H1 (cell line): Measurements from ENCODE around the gene PPP4R4. TPM values are rescaled to one million over a fixed set of nuclear protein-coding genes. Genes with fewer than 3 reads are reported as not detected.

Source experiments
- CTCF ChIA-PET: fragments of 300-600 bp; sonication (Branson Sonifier 250); formaldehyde crosslinking; loops from one replicate; lab custom pipeline; 2021; ENCODE audit not compliant: partially characterized antibody; lab: Charles Lee
- POLR2A ChIA-PET: fragments of 300-600 bp; sonication (Branson Sonifier 250); formaldehyde crosslinking; loops from one replicate; lab custom pipeline; 2021; ENCODE audit warnings: inconsistent platforms; ENCODE audit not compliant: partially characterized antibody; lab: Charles Lee
- DNase-seq, 2 experiments: peaks; one replicate each; pipeline versions ENCODE4 v3.0.0 to v3.0.0-alpha.2; 2010 to 2022; ENCODE audit warnings: low spot score in 2 of 2, low read depth in 1 of 2, mixed read lengths in 1 of 2
- FAIRE-seq: peaks from 2 replicates; lab custom pipeline; 2011; peaks lifted over from hg19 to GRCh38; lab: Jason Lieb, UNC
- H2AFZ ChIP-seq: 2 replicates; pipeline ENCODE4 v1.8.1; 2012; ENCODE audit warnings: low read length, inconsistent platforms
- H2AK5ac ChIP-seq: 2 replicates; pipeline ENCODE4 v1.6.1; 2013; ENCODE audit warnings: low read depth, low read length
- H2BK120ac ChIP-seq: replicated peaks from 2 replicates; pipeline ENCODE3; 2013; ENCODE audit warnings: low read depth, low read length, inconsistent platforms
- H2BK12ac ChIP-seq: 2 replicates; pipeline ENCODE4 v1.6.1; 2013; ENCODE audit warnings: low read depth, low read length
- H2BK15ac ChIP-seq: 2 replicates; pipeline ENCODE4 v1.6.1; 2013; ENCODE audit warnings: low read length
- H2BK20ac ChIP-seq: 2 replicates; pipeline ENCODE4 v1.6.1; 2013; ENCODE audit warnings: low read length
- H2BK5ac ChIP-seq: 2 replicates; pipeline ENCODE4 v1.6.1; 2013; ENCODE audit warnings: low read depth, low read length
- H3K14ac ChIP-seq: 2 replicates; pipeline ENCODE4 v1.6.1; 2013; ENCODE audit warnings: inconsistent platforms; ENCODE audit not compliant: insufficient read length
- H3K18ac ChIP-seq: 2 replicates; pipeline ENCODE4 v1.6.1; 2013; ENCODE audit warnings: low read length; ENCODE audit errors: extremely low read depth
- H3K23ac ChIP-seq: 2 replicates; pipeline ENCODE4 v1.6.1; 2013; ENCODE audit warnings: inconsistent platforms; ENCODE audit not compliant: insufficient read length
- H3K23me2 ChIP-seq: 2 replicates; pipeline ENCODE4 v1.6.1; 2013; ENCODE audit warnings: low read depth, low read length
- H3K27ac ChIP-seq: 2 replicates; pipeline ENCODE4 v1.6.1; 2011; ENCODE audit warnings: low read depth, low read length, inconsistent platforms
- H3K27me3 ChIP-seq, 4 experiments: replicated peaks in 1 of 4; 1 replicate in 1 of 4; 2 replicates in 3 of 4; pipeline versions ENCODE4 v1.6.1 to v1.8.1; 2011 to 2013; ENCODE audit warnings: low read length in 3 of 4, mild to moderate bottlenecking in 3 of 4, inconsistent platforms in 2 of 4, mixed read lengths in 2 of 4, moderate library complexity in 1 of 4; ENCODE audit not compliant: control insufficient read depth in 3 of 4, insufficient read depth in 3 of 4; ENCODE audit errors: extremely low read depth in 1 of 4
- H3K36me3 ChIP-seq, 4 experiments: 2 replicates each; pipeline versions ENCODE4 v1.6.1 to v1.8.1; 2011 to 2013; ENCODE audit warnings: mild to moderate bottlenecking in 4 of 4, low read length in 3 of 4, moderate library complexity in 2 of 4, control low read depth in 1 of 4, inconsistent platforms in 1 of 4; ENCODE audit not compliant: insufficient read depth in 4 of 4, control insufficient read depth in 2 of 4
- H3K4ac ChIP-seq: replicated peaks from 2 replicates; pipeline ENCODE3; 2013; ENCODE audit warnings: low read length, low read depth, mixed read lengths, inconsistent platforms; ENCODE audit not compliant: insufficient read length
- H3K4me1 ChIP-seq, 4 experiments: replicated peaks in 1 of 4; 1 replicate in 1 of 4; 2 replicates in 3 of 4; pipeline versions ENCODE4 v1.6.1 to v1.8.1; 2011 to 2013; ENCODE audit warnings: low read length in 3 of 4, inconsistent platforms in 2 of 4, mixed read lengths in 1 of 4; ENCODE audit not compliant: insufficient read depth in 4 of 4, control insufficient read depth in 3 of 4
- H3K4me2 ChIP-seq, 2 experiments: 2 replicates each; pipeline versions ENCODE4 v1.6.1 to v1.8.1; 2011 to 2013; ENCODE audit warnings: low read depth in 2 of 2, low read length in 2 of 2, control low read depth in 1 of 2, inconsistent platforms in 1 of 2, mild to moderate bottlenecking in 1 of 2; ENCODE audit not compliant: insufficient read depth in 1 of 2
- H3K4me3 ChIP-seq, 4 experiments: fragments of 200-600, 300-600 bp in 1 of 4; sonication (generic), shearing (Covaris generic), sonication (Bioruptor Twin) in 1 of 4; 2 replicates each; pipeline versions ENCODE4 v1.5.1 to v1.8.1; 2011 to 2016; ENCODE audit warnings: low read length in 4 of 4, low read depth in 3 of 4, control low read depth in 2 of 4, inconsistent platforms in 2 of 4, mild to moderate bottlenecking in 2 of 4, mixed read lengths in 1 of 4, moderate library complexity in 1 of 4; ENCODE audit not compliant: insufficient read depth in 2 of 4; ENCODE audit errors: extremely low read depth in 1 of 4
- H3K56ac ChIP-seq: replicated peaks from 2 replicates; pipeline ENCODE3; 2013; ENCODE audit warnings: low read depth, mild to moderate bottlenecking, mixed read lengths, low read length, inconsistent platforms; ENCODE audit not compliant: insufficient read length
- H3K79me1 ChIP-seq: 2 replicates; pipeline ENCODE4 v1.6.1; 2013; ENCODE audit warnings: low read depth, low read length, control low read depth
- H3K79me2 ChIP-seq, 2 experiments: 2 replicates each; pipeline versions ENCODE4 v1.6.1 to v1.8.1; 2012 to 2013; ENCODE audit warnings: low read length in 2 of 2, mild to moderate bottlenecking in 2 of 2, inconsistent platforms in 1 of 2; ENCODE audit not compliant: insufficient read depth in 2 of 2, control insufficient read depth in 1 of 2
- H3K9ac ChIP-seq, 4 experiments: replicated peaks in 1 of 4; 1 replicate in 1 of 4; 2 replicates in 3 of 4; pipeline versions ENCODE4 v1.6.1 to v1.8.1; 2011 to 2013; ENCODE audit warnings: low read depth in 3 of 4, low read length in 3 of 4, control low read depth in 2 of 4, mild to moderate bottlenecking in 2 of 4, moderate library complexity in 2 of 4, inconsistent platforms in 1 of 4; ENCODE audit errors: extremely low read depth in 1 of 4
- H3K9me3 ChIP-seq, 2 experiments: 2 replicates each; pipeline versions ENCODE4 v1.6.1 to v1.8.1; 2012 to 2013; ENCODE audit warnings: mild to moderate bottlenecking in 2 of 2, moderate library complexity in 2 of 2, control low read depth in 1 of 2, inconsistent platforms in 1 of 2, low read depth in 1 of 2, low read length in 1 of 2, mixed read lengths in 1 of 2; ENCODE audit not compliant: insufficient read depth in 2 of 2
- H4K20me1 ChIP-seq, 2 experiments: replicated peaks in 1 of 2; 2 replicates each; pipeline versions ENCODE3 to v1.8.1; 2011 to 2013; ENCODE audit warnings: inconsistent platforms in 2 of 2, low read length in 2 of 2, mild to moderate bottlenecking in 1 of 2; ENCODE audit not compliant: insufficient read depth in 2 of 2, control insufficient read depth in 1 of 2
- H4K5ac ChIP-seq: 2 replicates; pipeline ENCODE4 v1.6.1; 2013; ENCODE audit warnings: low read length, low read depth, mixed read lengths, inconsistent platforms; ENCODE audit not compliant: insufficient read length
- H4K8ac ChIP-seq: 2 replicates; pipeline ENCODE4 v1.8.0; 2013; ENCODE audit warnings: mild to moderate bottlenecking, moderate library complexity, low read length, inconsistent platforms; ENCODE audit not compliant: insufficient read depth; ENCODE audit errors: extremely low read depth
- H4K91ac ChIP-seq: replicated peaks from 2 replicates; pipeline ENCODE3; 2013; ENCODE audit warnings: low read length, mixed read lengths, inconsistent platforms; ENCODE audit not compliant: insufficient read length
- ASH2L ChIP-seq: fragments of 200-600, 300-600 bp; sonication (generic); IDR thresholded peaks from one replicate; pipeline ENCODE4 v1.7.1; 2017; ENCODE audit warnings: low read length
- CBX5 ChIP-seq: fragments of 300-800, 300-1000 bp; sonication (generic); IDR thresholded peaks from 2 replicates; pipeline ENCODE4 v1.7.1; 2016; ENCODE audit warnings: antibody characterized with exemption, low read length, low read depth
- CTBP2 ChIP-seq: IDR thresholded peaks from 2 replicates; pipeline ENCODE4 v1.7.0; 2011; ENCODE audit warnings: borderline replicate concordance, mild to moderate bottlenecking, moderate library complexity, mixed read lengths, low read length; ENCODE audit not compliant: insufficient read depth, insufficient read length
- HDAC6 ChIP-seq: IDR thresholded peaks from one replicate; pipeline ENCODE4 v1.7.1; 2012; ENCODE audit warnings: low read depth, mild to moderate bottlenecking, inconsistent platforms, low read length, moderate library complexity
- KDM1A ChIP-seq: fragments of 200-600, 300-600 bp; sonication (generic); IDR thresholded peaks from 2 replicates; pipeline ENCODE4 v1.7.1; 2016; ENCODE audit warnings: mild to moderate bottlenecking, low read length, borderline replicate concordance
- KDM5A ChIP-seq: fragments of 200-600 bp; IDR thresholded peaks from 2 replicates; pipeline ENCODE4 v1.7.1; 2012; ENCODE audit warnings: mild to moderate bottlenecking, low read length, inconsistent platforms, mixed read lengths
- NRF1 ChIP-seq: IDR thresholded peaks from 2 replicates; pipeline ENCODE4 v1.6.1; 2011; ENCODE audit warnings: mild to moderate bottlenecking, low read depth, low read length, improper control_type of control experiment
- RBBP5 ChIP-seq: IDR thresholded peaks from 2 replicates; pipeline ENCODE4 v1.7.1; 2012; ENCODE audit warnings: low read depth, mild to moderate bottlenecking, inconsistent platforms, low read length, moderate library complexity, borderline replicate concordance
- SIX5 ChIP-seq: IDR thresholded peaks from 2 replicates; pipeline ENCODE4 v1.6.1; 2011; ENCODE audit warnings: mild to moderate bottlenecking, low read depth, low read length
- SP1 ChIP-seq: IDR thresholded peaks from 2 replicates; pipeline ENCODE4 v1.6.1; 2011; ENCODE audit warnings: low read depth, low read length
- WGBS, 2 experiments: shearing (Covaris generic) in 1 of 2; methylation state at CpG; one replicate each; pipeline versions ENCODE4 v1.1.6 to v1.1.7; 2013 to 2015; ENCODE audit warnings: low lambda C conversion rate in 2 of 2, mixed read lengths in 2 of 2, inconsistent platforms in 1 of 2, low coverage in 1 of 2, missing lambda C conversion rate in 1 of 2; ENCODE audit not compliant: insufficient replicate concordance in 2 of 2, insufficient coverage in 1 of 2, insufficient read length in 1 of 2; ENCODE audit errors: extremely low coverage in 1 of 2, missing lambda C conversion rate in 1 of 2; 5-methylcytosine and 5-hydroxymethylcytosine counted together
- polyA plus RNA-seq, 7 experiments: library from polyadenylated mRNA; depleted of rRNA in 3 of 7; stranded (reverse) in 5 of 7; unstranded in 2 of 7; fragments of >200 nt in 5 of 7; fragments of 200-250 nt in 2 of 7; gene quantifications; 1 replicate in 5 of 7; 2 replicates in 1 of 7; 4 replicates in 1 of 7; pipeline versions ENCODE4 v1.2.1 to v1.2.3, GENCODE V29; 2011 to 2013; ENCODE audit warnings: missing spikeins in 2 of 7, mixed read lengths in 2 of 7
- total RNA-seq: library from RNA; stranded (reverse); fragmentation: NEBNext Ultra II Directional; extraction: Animal tissue kit (Norgen Biotek cat#: 25700); gene quantifications from 2 replicates; pipeline ENCODE4 v1.2.1, GENCODE V29; 2021
- TF ChIP-seq, protein P1 (sequence below): IDR thresholded peaks from 2 replicates; pipeline ENCODE4 v1.6.1; 2012; ENCODE audit warnings: inconsistent platforms
- TF ChIP-seq, protein P2 (sequence below): IDR thresholded peaks from 2 replicates; pipeline ENCODE4 v1.6.1; 2012; ENCODE audit warnings: low read length, inconsistent platforms

The PPP4R4 gene
- total and polyA plus RNA-seq, 2 of the 8 experiments (the other 6 are each of a cell fraction or from before 2014, with no cell fraction given): 3.3 to 9.6 TPM

DNA sequence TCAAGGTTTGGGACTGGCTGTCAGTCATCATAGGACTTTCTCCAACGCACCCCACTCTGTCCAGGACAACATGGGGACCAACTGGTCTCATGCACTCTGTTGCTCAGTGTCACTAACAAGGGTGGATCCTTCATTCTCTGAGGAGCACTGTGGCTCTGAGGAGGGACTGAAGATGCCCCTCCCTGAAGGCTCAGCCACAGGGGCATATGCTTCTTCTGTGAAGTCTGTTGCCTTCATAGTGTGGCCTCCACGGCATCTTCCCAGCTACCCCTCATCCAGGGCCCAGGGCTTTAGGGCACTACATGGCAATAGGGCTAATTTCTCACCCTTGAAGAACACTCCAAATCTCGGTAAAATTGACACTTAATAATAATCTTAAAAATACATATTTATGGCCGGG, 30.4 kb upstream of the PPP4R4 start:
- no peak overlapping the region for H3K27ac ChIP-seq
- peak overlapping the region; percentile 82; the same call in 1 of the 2 replicates for H2BK12ac ChIP-seq
- H3K9ac ChIP-seq: no peak overlapping the region
- no peak overlapping the region for H4K8ac ChIP-seq
- peaks cover 4 to 13% (median 11%) of the 10 kb centered on the region in 4 experiments; a peak in 6 of 7 replicates for H3K4me1 ChIP-seq
- ChIA-PET CTCF (interaction anchor here (0.9 to 9.2 kb wide), 13 partner anchors 9 to 200 kb away, joined by 3 to 148 read pairs (median 9); partner anchors contain the start of gene IFI27L2), POLR2A (interaction anchor here (1.2 kb wide), 1 partner anchor 15 kb away, joined by 3 read pairs; the partner anchor contains the start of gene IFI27L2)
- no peaks in the 10 kb centered on the region for H3K9me3 ChIP-seq
- H4K91ac ChIP-seq: no peak overlapping the region
- no peak for FAIRE-seq
- no peak overlapping the region for H2BK120ac ChIP-seq
- H2AK5ac ChIP-seq: no peak overlapping the region
- H2BK5ac ChIP-seq: no peak overlapping the region
- no peaks in the 10 kb centered on the region for H3K23me2 ChIP-seq
- no peak overlapping the region for H4K5ac ChIP-seq
- no peak overlapping the region for H3K4ac ChIP-seq
- WGBS, 2 experiments: 92% methylated on average over 4 of the region's 4 CpGs; no CpG with 5 or more reads in 1 of the 2 experiments
- no peaks in the 10 kb centered on the region for H3K27me3 ChIP-seq
- H3K18ac ChIP-seq: no peak overlapping the region
- no peak overlapping the region for H3K4me2 ChIP-seq
- H3K79me2 ChIP-seq: no peaks in the 10 kb centered on the region
- H3K4me3 ChIP-seq: no peak overlapping the region
- H3K14ac ChIP-seq: no peak overlapping the region
- no peaks in the 10 kb centered on the region for H3K79me1 ChIP-seq
- 0 out of 2 replicates have a peak overlapping the region, but pooled peaks have one; percentile 47 for H2BK15ac ChIP-seq
- no peaks in the 10 kb centered on the region for H3K36me3 ChIP-seq
- no peak overlapping the region for H2BK20ac ChIP-seq
- H2AFZ ChIP-seq: no peak overlapping the region
- no peak overlapping the region for H3K56ac ChIP-seq
- peak in 1 of 2 experiments; percentile 41 for DNase-seq
- no peak overlapping the region for H3K23ac ChIP-seq
- H4K20me1 ChIP-seq: no peaks in the 10 kb centered on the region
- TF ChIP-seq HDAC6 (no peak), SIX5 (no peak), CBX5 (no peak), CTBP2 (no peak), ASH2L (no peak), NRF1 (no peak), KDM1A (no peak), RBBP5 (no peak), SP1 (no peak), KDM5A (no peak)
- TF ChIP-seq, protein P1, sequence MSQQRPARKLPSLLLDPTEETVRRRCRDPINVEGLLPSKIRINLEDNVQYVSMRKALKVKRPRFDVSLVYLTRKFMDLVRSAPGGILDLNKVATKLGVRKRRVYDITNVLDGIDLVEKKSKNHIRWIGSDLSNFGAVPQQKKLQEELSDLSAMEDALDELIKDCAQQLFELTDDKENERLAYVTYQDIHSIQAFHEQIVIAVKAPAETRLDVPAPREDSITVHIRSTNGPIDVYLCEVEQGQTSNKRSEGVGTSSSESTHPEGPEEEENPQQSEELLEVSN: no peak
- TF ChIP-seq, protein P2, sequence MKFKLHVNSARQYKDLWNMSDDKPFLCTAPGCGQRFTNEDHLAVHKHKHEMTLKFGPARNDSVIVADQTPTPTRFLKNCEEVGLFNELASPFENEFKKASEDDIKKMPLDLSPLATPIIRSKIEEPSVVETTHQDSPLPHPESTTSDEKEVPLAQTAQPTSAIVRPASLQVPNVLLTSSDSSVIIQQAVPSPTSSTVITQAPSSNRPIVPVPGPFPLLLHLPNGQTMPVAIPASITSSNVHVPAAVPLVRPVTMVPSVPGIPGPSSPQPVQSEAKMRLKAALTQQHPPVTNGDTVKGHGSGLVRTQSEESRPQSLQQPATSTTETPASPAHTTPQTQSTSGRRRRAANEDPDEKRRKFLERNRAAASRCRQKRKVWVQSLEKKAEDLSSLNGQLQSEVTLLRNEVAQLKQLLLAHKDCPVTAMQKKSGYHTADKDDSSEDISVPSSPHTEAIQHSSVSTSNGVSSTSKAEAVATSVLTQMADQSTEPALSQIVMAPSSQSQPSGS: no peak
